GM12878 (cell line): ENCODE data around the gene GJD2. TPM values are rescaled to one million over a fixed set of nuclear protein-coding genes. Genes with fewer than 3 reads are reported as not detected.

Source experiments
- ATAC-seq: fragments of 200-7000 bp; cut with Tn5 transposase; 3 replicates; pipeline ENCODE4 v1.9.1; 2020; ENCODE audit warnings: mild to moderate bottlenecking, moderate library complexity
- BruUV-seq: library from RNA; stranded (reverse); fragments of 400-500 nt; replicated peaks from 2 replicates; lab custom pipeline; 2021; lab: Mats Ljungman, UMichigan
- CTCF ChIA-PET: fragments of 300-600 bp; sonication (Branson Sonifier 250); formaldehyde crosslinking; extraction: SDS; loops from one replicate; lab custom pipeline; 2021; ENCODE audit warnings: inconsistent platforms; lab: Yijun Ruan, JAX
- POLR2A ChIA-PET: fragments of 350-600 bp; formaldehyde crosslinking; extraction: SDS; loops from one replicate; lab custom pipeline; 2021; ENCODE audit warnings: inconsistent platforms; lab: Charles Lee
- RAD21 ChIA-PET: fragments of 300-600 bp; sonication (Branson Sonifier 250); formaldehyde crosslinking; loops from one replicate; lab custom pipeline; 2023; ENCODE audit warnings: antibody characterized with exemption; ENCODE audit not compliant: unreplicated experiment; lab: Charles Lee
- SMC1A ChIA-PET: fragments of 300-600 bp; sonication (Branson Sonifier 250); formaldehyde crosslinking; loops from one replicate; lab custom pipeline; 2023; ENCODE audit not compliant: unreplicated experiment, uncharacterized antibody; lab: Charles Lee
- DNase-seq: peaks from one replicate; pipeline ENCODE4 v3.0.0-alpha.2; 2011; ENCODE audit warnings: low read depth, low spot score
- FAIRE-seq: peaks from 3 replicates; lab custom pipeline; 2011; peaks lifted over from hg19 to GRCh38; lab: Jason Lieb, UNC
- H2AFZ ChIP-seq: 2 replicates; pipeline ENCODE4 v1.6.0; 2011; ENCODE audit warnings: low read depth, low read length, control low read depth; ENCODE audit not compliant: control insufficient read depth
- H3K27ac ChIP-seq: 2 replicates; pipeline ENCODE4 v1.5.1; 2011; ENCODE audit warnings: control low read depth; ENCODE audit not compliant: control insufficient read depth, insufficient read depth
- H3K27me3 ChIP-seq, 2 experiments: replicated peaks in 1 of 2; 2 replicates each; pipeline versions ENCODE4 v1.6.0 to v1.6.1; 2011; ENCODE audit warnings: low read length in 1 of 2; ENCODE audit not compliant: control insufficient read depth in 2 of 2, insufficient read depth in 2 of 2
- H3K36me3 ChIP-seq, 2 experiments: 2 replicates each; pipeline ENCODE4 v1.5.1; 2011; ENCODE audit warnings: low read length in 1 of 2; ENCODE audit not compliant: control insufficient read depth in 2 of 2, insufficient read depth in 2 of 2
- H3K4me1 ChIP-seq: 2 replicates; pipeline ENCODE4 v1.6.1; 2011; ENCODE audit warnings: mild to moderate bottlenecking, low read length, moderate library complexity, mixed read lengths; ENCODE audit not compliant: control insufficient read depth, insufficient read depth
- H3K4me2 ChIP-seq: 2 replicates; pipeline ENCODE4 v1.6.0; 2011; ENCODE audit warnings: control low read depth; ENCODE audit not compliant: control insufficient read depth, insufficient read depth
- H3K4me3 ChIP-seq: fragments of 200-600 bp; sonication (generic); 2 replicates; pipeline ENCODE4 v1.5.1; 2016
- H3K79me2 ChIP-seq: 2 replicates; pipeline ENCODE4 v1.6.0; 2011; ENCODE audit warnings: low read length; ENCODE audit not compliant: control insufficient read depth, insufficient read depth
- H3K9ac ChIP-seq: 2 replicates; pipeline ENCODE4 v1.8.0; 2011; ENCODE audit warnings: low read length, control low read depth, mixed read lengths; ENCODE audit not compliant: control insufficient read depth, insufficient read depth
- H3K9me3 ChIP-seq: replicated peaks from 3 replicates; pipeline ENCODE4 v1.5.1; 2011; ENCODE audit warnings: mild to moderate bottlenecking, low read length; ENCODE audit not compliant: control insufficient read depth, insufficient read depth
- H4K20me1 ChIP-seq: 2 replicates; pipeline ENCODE4 v1.6.0; 2011; ENCODE audit not compliant: control insufficient read depth, insufficient read depth
- BACH1 ChIP-seq: fragments of 450-650 bp; IDR thresholded peaks from 2 replicates; pipeline ENCODE4 v1.6.1; 2017; ENCODE audit warnings: mild to moderate bottlenecking, borderline replicate concordance
- BHLHE40 ChIP-seq, 2 experiments: fragments of 450-650 bp in 1 of 2; IDR thresholded peaks; 2 replicates each; pipeline ENCODE4 v1.6.1; 2011 to 2017; ENCODE audit warnings: low read depth in 2 of 2, borderline replicate concordance in 1 of 2, improper control_type of control experiment in 1 of 2, low read length in 1 of 2, mild to moderate bottlenecking in 1 of 2
- DPF2 ChIP-seq: fragments of 450-650 bp; IDR thresholded peaks from 2 replicates; pipeline ENCODE4 v1.6.1; 2017; ENCODE audit warnings: mild to moderate bottlenecking
- FOXM1 ChIP-seq: IDR thresholded peaks from 2 replicates; pipeline ENCODE4 v1.6.1; 2012; ENCODE audit warnings: low read depth, mild to moderate bottlenecking, inconsistent platforms, low read length, moderate library complexity
- HDAC2 ChIP-seq: fragments of 200-600 bp; sonication (generic); IDR thresholded peaks from 2 replicates; pipeline ENCODE4 v1.6.1; 2017
- IKZF1 ChIP-seq: fragments of 450-650 bp; conservative IDR thresholded peaks from 2 replicates; pipeline ENCODE4 v1.6.1; 2017; ENCODE audit warnings: antibody characterized with exemption, mild to moderate bottlenecking
- JUNB ChIP-seq: IDR thresholded peaks from 2 replicates; pipeline ENCODE4 v1.6.1; 2016; ENCODE audit warnings: antibody characterized with exemption, mild to moderate bottlenecking
- KDM1A ChIP-seq: fragments of 200-600 bp; sonication (generic); IDR thresholded peaks from 2 replicates; pipeline ENCODE4 v1.6.1; 2016; ENCODE audit warnings: borderline replicate concordance
- NR2C2 ChIP-seq: IDR thresholded peaks from 2 replicates; pipeline ENCODE4 v1.6.1; 2011; ENCODE audit warnings: borderline replicate concordance, low read depth; ENCODE audit not compliant: control insufficient read depth, insufficient read length
- POU2F2 ChIP-seq: IDR thresholded peaks from 3 replicates; pipeline ENCODE4 v1.6.1; 2011; ENCODE audit warnings: low read depth, mild to moderate bottlenecking, low read length, borderline replicate concordance
- RFX5 ChIP-seq: IDR thresholded peaks from 2 replicates; pipeline ENCODE4 v1.6.1; 2011; ENCODE audit warnings: low read depth, low read length, improper control_type of control experiment
- RUNX3 ChIP-seq: IDR thresholded peaks from 2 replicates; pipeline ENCODE4 v1.6.1; 2012; ENCODE audit warnings: low read length, inconsistent platforms
- SIX5 ChIP-seq: IDR thresholded peaks from 2 replicates; pipeline ENCODE4 v1.6.1; 2011; ENCODE audit warnings: mild to moderate bottlenecking, low read depth, low read length, moderate library complexity; ENCODE audit not compliant: severe bottlenecking
- SMAD1 ChIP-seq: fragments of 450-650 bp; IDR thresholded peaks from 2 replicates; pipeline ENCODE4 v1.6.1; 2018; ENCODE audit warnings: mild to moderate bottlenecking, low read depth; ENCODE audit not compliant: partially characterized antibody
- SMARCA5 ChIP-seq: fragments of 450-650 bp; IDR thresholded peaks from 2 replicates; pipeline ENCODE4 v1.6.1; 2017; ENCODE audit warnings: mild to moderate bottlenecking
- ZBED1 ChIP-seq: IDR thresholded peaks from 2 replicates; pipeline ENCODE4 v1.6.1; 2016; ENCODE audit warnings: borderline replicate concordance
- ZZZ3 ChIP-seq: IDR thresholded peaks from 2 replicates; pipeline ENCODE4 v1.6.1; 2011; ENCODE audit warnings: low read depth; ENCODE audit not compliant: control insufficient read depth, insufficient read length
- WGBS: methylation state at CpG from one replicate; pipeline ENCODE4 v1.1.6; 2016; ENCODE audit warnings: low lambda C conversion rate; ENCODE audit not compliant: insufficient replicate concordance, insufficient coverage; ENCODE audit errors: missing lambda C conversion rate; 5-methylcytosine and 5-hydroxymethylcytosine counted together
- in situ Hi-C: fragments of 300-500 bp; cut with MboI; formaldehyde crosslinking; loops from 9 replicates; pipeline ENCODE4 v1.14.3; 2018; ENCODE audit warnings: mixed read lengths
- intact Hi-C: fragments of 100-400 bp; cut with micrococcal nuclease; formaldehyde crosslinking; loops from one replicate; pipeline ENCODE4 v1.14.2; 2022; ENCODE audit not compliant: unreplicated experiment
- polyA plus RNA-seq, 11 experiments: library from polyadenylated mRNA; depleted of rRNA in 4 of 11; unstranded in 6 of 11; stranded (reverse) in 5 of 11; fragments of >200 nt; fragmentation: Nextera tagmentation in 4 of 11; fragmentation: Illumina TruSeq in 1 of 11; extraction: Ambion mirVana in 4 of 11; extraction: Trizol in 1 of 11; gene quantifications; 1 replicate in 1 of 11; 2 replicates in 10 of 11; pipeline versions ENCODE4 v1.2.1 to v1.2.3, GENCODE V29; 2011 to 2016; ENCODE audit warnings: inconsistent platforms in 2 of 11, missing spikeins in 2 of 11, low read depth in 1 of 11
- total RNA-seq, 4 experiments: library from RNA; depleted of rRNA in 3 of 4; stranded (reverse); fragments of >200 nt in 3 of 4; fragmentation: Illumina TruSeq in 1 of 4; extraction: Trizol in 1 of 4; gene quantifications; 2 replicates each; pipeline versions ENCODE4 v1.2.1 to v1.2.3, GENCODE V29; 2013 to 2021
- TF ChIP-seq, protein P1 (sequence below): fragments of 450-650 bp; IDR thresholded peaks from 2 replicates; pipeline ENCODE4 v1.6.1; 2017; ENCODE audit warnings: mild to moderate bottlenecking, moderate library complexity
- TF ChIP-seq, protein P2 (sequence below): fragments of 450-650 bp; formaldehyde crosslinking; IDR thresholded peaks from 2 replicates; pipeline ENCODE4 v1.4.0; 2022; ENCODE audit warnings: mild to moderate bottlenecking, moderate library complexity

Gene GJD2
- total and polyA plus RNA-seq, 10 of the 15 experiments (the other 5 are each of a cell fraction or from before 2014, with no cell fraction given), result not detected

DNA sequence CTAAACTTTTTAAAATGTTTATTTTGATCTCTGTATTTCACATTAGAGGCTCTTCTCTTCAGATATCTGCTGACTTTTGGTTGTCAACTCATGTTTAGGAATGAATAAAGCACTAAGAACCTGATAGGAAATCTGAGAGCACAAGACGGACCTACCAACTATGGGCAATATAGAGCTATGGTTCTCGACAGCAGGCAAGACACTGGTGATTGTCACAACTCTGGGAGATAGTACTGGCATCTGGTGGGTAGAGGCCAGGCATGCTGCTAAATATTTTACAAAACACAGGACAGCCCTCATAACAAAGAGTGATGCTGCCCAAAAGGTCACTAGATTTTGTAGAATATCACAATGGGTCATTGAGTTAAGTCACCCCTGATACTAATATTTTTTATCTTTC, 17.5 kb upstream of the GJD2 start (continued):
- TF ChIP-seq, protein P1, sequence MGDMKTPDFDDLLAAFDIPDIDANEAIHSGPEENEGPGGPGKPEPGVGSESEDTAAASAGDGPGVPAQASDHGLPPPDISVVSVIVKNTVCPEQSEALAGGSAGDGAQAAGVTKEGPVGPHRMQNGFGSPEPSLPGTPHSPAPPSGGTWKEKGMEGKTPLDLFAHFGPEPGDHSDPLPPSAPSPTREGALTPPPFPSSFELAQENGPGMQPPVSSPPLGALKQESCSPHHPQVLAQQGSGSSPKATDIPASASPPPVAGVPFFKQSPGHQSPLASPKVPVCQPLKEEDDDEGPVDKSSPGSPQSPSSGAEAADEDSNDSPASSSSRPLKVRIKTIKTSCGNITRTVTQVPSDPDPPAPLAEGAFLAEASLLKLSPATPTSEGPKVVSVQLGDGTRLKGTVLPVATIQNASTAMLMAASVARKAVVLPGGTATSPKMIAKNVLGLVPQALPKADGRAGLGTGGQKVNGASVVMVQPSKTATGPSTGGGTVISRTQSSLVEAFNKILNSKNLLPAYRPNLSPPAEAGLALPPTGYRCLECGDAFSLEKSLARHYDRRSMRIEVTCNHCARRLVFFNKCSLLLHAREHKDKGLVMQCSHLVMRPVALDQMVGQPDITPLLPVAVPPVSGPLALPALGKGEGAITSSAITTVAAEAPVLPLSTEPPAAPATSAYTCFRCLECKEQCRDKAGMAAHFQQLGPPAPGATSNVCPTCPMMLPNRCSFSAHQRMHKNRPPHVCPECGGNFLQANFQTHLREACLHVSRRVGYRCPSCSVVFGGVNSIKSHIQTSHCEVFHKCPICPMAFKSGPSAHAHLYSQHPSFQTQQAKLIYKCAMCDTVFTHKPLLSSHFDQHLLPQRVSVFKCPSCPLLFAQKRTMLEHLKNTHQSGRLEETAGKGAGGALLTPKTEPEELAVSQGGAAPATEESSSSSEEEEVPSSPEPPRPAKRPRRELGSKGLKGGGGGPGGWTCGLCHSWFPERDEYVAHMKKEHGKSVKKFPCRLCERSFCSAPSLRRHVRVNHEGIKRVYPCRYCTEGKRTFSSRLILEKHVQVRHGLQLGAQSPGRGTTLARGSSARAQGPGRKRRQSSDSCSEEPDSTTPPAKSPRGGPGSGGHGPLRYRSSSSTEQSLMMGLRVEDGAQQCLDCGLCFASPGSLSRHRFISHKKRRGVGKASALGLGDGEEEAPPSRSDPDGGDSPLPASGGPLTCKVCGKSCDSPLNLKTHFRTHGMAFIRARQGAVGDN, result no peak
- TF ChIP-seq IKZF1 (no peak), ZZZ3 (no peak), NR2C2 (no peak), BACH1 (no peak), KDM1A (no peak), POU2F2 (no peak), JUNB (no peak)

DNA sequence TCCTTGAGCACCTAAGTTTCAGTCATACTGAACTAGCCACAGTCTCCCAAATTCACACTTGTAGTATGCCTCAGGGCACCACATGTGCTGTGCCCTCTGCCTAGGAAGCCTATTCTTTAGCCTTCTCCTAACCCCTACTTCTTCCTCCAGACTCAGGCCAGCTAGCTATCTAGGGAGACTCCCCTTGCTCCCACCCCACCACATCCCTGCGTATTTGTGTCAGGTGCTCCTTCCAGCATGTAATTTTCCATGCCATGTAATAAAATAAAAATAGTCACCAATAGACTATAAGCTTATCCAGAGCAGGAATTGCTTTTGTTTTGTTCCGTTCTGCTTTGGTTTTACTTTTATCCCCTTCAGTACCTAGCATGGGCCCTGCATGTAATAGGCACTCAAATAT, 14.9 kb upstream of the GJD2 start:
- in situ Hi-C loops (no loop called here), intact Hi-C loops (no loop called here)
- ChIA-PET RAD21 (no interaction called here), POLR2A (no interaction called here), CTCF (no interaction called here), SMC1A (no interaction called here)
- H4K20me1 ChIP-seq, result no peaks in the 10 kb centered on the region
- H3K4me1 ChIP-seq, result no peaks in the 10 kb centered on the region
- H3K4me3 ChIP-seq, result no peak overlapping the region
- no peaks in the 10 kb centered on the region for H3K36me3 ChIP-seq
- ATAC-seq (no peak), FAIRE-seq (no peak), DNase-seq (no peak)
- no peak overlapping the region for H3K9ac ChIP-seq
- no peaks in the 10 kb centered on the region for H3K27me3 ChIP-seq
- no peaks in the 10 kb centered on the region for H3K79me2 ChIP-seq
- H2AFZ ChIP-seq, result no peak overlapping the region
- 25% methylated on average over 2 of the region's 2 CpGs for WGBS
- H3K27ac ChIP-seq, result no peak overlapping the region
- BruUV-seq, result no TSS peak
- H3K4me2 ChIP-seq, result no peak overlapping the region
- no peaks in the 10 kb centered on the region for H3K9me3 ChIP-seq
- no peak for TF ChIP-seq SMARCA5
- no peak for TF ChIP-seq BHLHE40 (IDR thresholded peaks at IDR 0.05; ENCODE audit: borderline replicate concordance in 1 of 2, low read depth in 2 of 2, low read length in 1 of 2)
- TF ChIP-seq SMAD1, result no peak
- TF ChIP-seq ZBED1, result no peak
- TF ChIP-seq IKZF1, result no peak
- TF ChIP-seq RFX5, result no peak
- TF ChIP-seq BACH1, result no peak
- TF ChIP-seq HDAC2, result no peak
- TF ChIP-seq RUNX3, result no peak
- TF ChIP-seq, protein P2, sequence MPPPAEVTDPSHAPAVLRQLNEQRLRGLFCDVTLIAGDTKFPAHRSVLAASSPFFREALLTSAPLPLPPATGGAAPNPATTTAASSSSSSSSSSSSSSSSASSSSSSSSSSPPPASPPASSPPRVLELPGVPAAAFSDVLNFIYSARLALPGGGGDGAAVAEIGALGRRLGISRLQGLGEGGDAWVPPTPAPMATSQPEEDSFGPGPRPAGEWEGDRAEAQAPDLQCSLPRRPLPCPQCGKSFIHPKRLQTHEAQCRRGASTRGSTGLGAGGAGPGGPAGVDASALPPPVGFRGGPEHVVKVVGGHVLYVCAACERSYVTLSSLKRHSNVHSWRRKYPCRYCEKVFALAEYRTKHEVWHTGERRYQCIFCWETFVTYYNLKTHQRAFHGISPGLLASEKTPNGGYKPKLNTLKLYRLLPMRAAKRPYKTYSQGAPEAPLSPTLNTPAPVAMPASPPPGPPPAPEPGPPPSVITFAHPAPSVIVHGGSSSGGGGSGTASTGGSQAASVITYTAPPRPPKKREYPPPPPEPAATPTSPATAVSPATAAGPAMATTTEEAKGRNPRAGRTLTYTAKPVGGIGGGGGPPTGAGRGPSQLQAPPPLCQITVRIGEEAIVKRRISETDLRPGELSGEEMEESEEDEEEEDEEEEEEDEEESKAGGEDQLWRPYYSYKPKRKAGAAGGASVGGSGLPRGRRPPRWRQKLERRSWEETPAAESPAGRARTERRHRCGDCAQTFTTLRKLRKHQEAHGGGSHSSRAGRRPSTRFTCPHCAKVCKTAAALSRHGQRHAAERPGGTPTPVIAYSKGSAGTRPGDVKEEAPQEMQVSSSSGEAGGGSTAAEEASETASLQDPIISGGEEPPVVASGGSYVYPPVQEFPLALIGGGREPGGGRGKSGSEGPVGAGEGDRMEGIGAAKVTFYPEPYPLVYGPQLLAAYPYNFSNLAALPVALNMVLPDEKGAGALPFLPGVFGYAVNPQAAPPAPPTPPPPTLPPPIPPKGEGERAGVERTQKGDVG, result no peak
- no peak for TF ChIP-seq SIX5
- TF ChIP-seq FOXM1, result no peak
- no peak for TF ChIP-seq POU2F2
- TF ChIP-seq NR2C2, result no peak
- TF ChIP-seq DPF2, result no peak
